Testis (tissue), 2 donors: ENCODE data around the gene PDK3.

ENCODE experiments used
- POLR2A ChIP-seq: fragments of 450-650 bp; IDR thresholded peaks from one replicate; pipeline ENCODE4 v1.6.1; 2017; ENCODE audit warnings: antibody characterized with exemption, mild to moderate bottlenecking, moderate library complexity
- TF ChIP-seq, protein P1 (sequence below), 3 experiments: fragments of 450-650 bp in 2 of 3; fragments of 200-600 bp in 1 of 3; sonication (generic) in 1 of 3; IDR thresholded peaks; one replicate each; pipeline ENCODE4 v1.5.1; 2016 to 2019; ENCODE audit warnings: antibody characterized with exemption in 3 of 3, mild to moderate bottlenecking in 2 of 3, moderate library complexity in 1 of 3

DNA sequence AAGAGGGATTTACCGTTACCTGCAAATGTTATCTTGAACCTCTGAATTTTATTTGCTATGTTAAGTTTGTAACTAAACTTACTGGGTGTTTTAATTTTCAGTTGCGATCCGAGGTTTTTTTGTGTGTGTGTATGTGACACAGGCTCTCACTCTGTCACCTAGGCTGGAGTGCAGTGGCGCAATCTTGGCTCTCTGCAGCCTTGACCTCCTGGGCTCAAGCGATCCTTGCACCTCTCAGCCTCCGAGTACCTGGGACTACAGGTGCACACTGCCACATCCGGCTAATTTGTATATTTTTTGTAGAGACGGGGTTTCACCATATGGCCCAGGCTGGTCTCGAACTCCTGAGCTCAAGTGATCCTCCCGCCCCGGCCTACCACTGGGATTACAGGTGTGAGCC, 18.5 kb downstream of the PDK3 start:
- TF ChIP-seq, protein P1, sequence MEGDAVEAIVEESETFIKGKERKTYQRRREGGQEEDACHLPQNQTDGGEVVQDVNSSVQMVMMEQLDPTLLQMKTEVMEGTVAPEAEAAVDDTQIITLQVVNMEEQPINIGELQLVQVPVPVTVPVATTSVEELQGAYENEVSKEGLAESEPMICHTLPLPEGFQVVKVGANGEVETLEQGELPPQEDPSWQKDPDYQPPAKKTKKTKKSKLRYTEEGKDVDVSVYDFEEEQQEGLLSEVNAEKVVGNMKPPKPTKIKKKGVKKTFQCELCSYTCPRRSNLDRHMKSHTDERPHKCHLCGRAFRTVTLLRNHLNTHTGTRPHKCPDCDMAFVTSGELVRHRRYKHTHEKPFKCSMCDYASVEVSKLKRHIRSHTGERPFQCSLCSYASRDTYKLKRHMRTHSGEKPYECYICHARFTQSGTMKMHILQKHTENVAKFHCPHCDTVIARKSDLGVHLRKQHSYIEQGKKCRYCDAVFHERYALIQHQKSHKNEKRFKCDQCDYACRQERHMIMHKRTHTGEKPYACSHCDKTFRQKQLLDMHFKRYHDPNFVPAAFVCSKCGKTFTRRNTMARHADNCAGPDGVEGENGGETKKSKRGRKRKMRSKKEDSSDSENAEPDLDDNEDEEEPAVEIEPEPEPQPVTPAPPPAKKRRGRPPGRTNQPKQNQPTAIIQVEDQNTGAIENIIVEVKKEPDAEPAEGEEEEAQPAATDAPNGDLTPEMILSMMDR (IDR thresholded peaks at IDR 0.05), result no peak
- no peak for TF ChIP-seq POLR2A
